ENCODE data around the gene C15orf40.
"Not testable (repeated sequence)": the region's sequence is repeated elsewhere in the genome, so short reads cannot be mapped to it uniquely, and the experiment has no call there.

C15orf40 gene

DNA sequence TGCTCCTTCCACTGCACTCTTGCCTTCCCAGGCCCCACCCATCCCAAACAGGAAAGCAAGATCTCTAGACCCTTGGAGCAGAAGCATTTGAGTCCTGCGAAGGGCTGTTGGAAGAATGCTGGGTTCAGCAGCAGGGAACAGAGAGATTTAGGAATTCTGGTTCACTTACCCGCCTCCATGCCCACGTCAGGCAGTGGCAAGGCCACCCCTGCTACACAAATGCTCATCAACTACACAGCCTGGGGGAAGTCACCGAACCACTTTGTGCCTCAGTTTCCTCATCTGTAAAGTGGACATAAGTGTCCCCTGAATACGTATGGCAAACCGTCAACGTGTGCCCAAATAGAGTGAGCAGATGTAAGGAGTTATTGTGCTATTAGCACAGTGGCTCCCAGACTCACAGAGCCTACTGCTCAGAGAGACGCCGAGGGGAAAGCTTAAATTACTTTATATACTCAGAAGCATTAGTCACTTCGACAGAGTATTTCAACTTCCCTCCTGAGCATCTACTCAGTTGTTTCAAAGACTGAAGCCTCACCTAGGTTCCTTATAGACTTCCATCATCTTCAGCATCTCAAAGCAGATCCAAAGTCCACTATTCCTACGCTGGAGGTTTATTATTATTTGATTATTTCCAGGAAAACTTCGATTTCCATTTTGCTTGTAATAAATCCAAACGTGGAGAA is 59.8 kb downstream of the C15orf40 start:
- peak; percentile 2 for DNase-seq (ENCODE audit: low spot score)

DNA sequence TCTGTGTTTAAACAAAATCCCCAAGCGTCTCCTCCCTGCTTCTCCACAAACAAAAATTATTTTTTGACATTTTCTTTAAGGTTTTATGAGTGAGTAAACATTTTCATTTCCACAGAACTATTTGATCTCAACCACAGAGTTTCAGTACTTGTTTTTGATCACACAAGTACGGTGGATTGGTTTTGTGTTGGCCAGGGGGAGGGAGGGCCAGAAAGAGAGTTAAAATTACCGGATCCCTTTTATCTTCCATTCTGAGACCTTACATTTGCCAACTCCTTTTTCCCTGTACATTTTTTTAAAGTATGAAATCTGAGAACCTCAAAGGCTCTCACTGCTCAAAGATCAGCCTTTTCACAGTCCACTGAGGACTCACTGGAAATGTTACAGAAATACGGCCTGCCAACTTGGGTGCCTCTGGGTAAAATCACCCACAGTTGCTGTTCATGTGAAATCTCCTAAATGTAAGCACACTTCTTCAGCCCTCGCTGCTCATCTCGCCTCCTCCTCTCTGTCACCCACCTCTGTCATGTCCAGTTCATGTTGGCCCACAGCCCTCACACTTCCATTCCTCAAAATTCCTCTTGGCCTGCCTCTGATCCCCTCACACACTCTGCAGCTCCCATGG is 60.6 kb downstream of the C15orf40 start:
- no peak for DNase-seq (ENCODE audit: low spot score)

DNA sequence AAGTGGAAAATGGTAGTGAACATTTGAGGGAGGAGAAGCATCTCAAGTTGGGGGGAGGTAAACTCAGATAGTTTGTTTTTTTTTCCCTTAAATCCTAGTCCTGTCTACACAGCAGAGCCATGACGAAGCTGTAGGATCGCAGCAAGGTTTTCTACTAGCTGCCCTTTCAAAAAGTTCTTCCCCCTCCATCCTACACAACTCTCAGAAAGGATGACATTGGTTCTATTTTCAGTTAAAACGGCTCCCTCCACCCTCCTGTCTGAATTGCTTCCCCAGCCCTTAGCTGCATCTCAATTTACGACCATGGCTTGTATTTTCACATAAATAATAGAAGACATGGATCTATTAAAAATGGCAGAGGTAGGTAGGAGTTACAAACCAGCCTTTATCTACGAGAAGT is 61.1 kb downstream of the C15orf40 start:
- no peak for DNase-seq (ENCODE audit: low spot score)

DNA sequence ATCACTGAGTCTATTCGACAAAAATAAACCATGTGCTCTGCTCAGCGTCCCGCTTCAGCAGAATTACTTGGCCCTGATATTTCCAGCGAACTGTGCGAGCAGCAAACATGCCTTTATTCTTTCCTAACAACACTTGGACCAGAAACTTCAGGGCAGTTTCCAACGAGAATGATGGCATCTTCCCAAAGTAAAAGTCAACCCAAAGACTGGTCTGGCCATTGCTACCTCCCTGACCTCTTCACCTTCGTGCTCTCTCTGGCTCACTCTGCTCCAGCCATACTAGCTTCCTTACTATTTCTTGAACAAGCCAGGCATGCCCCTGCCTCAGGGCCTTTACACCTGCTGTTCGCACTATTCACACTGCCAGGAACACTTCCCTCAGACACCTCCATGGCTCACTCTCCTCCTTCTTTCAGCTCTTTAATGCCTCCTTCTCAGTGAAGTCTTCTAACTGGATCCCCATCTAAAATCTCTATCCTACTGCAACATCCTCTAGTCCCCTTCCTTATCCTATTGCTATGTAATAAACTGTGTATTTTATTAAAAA is 65.2 kb downstream of the C15orf40 start:
- no peak for DNase-seq (ENCODE audit: low spot score)

DNA sequence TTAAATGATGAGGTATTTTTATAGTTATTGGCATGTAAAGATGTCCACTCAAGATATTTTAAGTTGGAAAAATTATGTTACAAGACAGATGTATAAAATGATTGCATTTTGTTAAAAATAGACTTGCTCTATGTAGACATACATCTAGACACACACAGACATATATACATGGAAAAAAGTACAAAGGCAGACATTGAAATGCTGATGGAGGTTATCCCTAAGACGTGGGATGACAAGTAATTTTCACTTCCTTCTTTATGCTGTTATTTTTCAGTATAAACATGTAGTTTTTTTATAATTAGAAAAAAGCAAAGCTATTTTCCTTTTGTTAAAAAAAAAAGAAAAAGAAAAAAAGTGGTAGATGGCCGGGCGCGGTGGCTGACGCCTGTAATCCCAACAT is 66.1 kb downstream of the C15orf40 start:
- no peak for DNase-seq (ENCODE audit: low spot score)

DNA sequence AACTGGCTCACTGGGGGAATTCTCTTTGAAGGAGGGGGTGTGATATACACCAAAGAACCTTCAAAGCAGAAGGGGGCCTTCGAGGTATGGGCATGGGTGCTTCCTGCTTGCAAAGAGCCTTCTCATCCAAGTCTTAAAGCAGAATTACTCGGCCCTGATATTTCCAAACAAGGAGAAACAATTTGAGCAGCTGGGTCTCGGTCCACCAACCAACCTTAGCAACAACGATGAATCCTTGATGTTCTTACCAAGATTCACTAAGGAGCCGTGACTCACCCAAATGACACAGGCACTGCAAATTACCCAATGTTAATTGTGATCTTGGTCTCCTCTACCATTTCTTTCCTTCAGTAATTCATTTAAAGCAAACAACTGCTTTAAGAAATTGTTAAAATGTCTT is 66.6 kb downstream of the C15orf40 start:
- no peak for DNase-seq (ENCODE audit: low spot score)

DNA sequence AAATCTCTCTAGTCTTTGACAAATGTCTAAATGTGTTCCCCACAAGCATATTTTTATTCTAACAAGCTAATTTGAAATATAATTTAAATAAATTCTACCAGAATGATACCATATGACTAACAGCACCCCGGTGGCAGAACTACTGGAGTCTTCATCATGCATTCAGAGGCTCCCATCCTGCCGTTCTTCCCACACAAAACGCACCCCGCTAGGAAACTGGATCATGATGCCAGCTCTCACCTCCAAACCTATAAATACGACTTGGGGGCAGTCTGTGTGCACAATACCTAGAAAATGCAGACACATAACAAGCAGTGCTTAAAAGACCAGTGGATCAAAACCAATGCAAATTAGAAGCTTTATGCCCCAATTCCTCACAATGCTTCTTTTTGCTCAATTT is 67.4 kb downstream of the C15orf40 start:
- DNase-seq (ENCODE audit: low spot score), result no peak

DNA sequence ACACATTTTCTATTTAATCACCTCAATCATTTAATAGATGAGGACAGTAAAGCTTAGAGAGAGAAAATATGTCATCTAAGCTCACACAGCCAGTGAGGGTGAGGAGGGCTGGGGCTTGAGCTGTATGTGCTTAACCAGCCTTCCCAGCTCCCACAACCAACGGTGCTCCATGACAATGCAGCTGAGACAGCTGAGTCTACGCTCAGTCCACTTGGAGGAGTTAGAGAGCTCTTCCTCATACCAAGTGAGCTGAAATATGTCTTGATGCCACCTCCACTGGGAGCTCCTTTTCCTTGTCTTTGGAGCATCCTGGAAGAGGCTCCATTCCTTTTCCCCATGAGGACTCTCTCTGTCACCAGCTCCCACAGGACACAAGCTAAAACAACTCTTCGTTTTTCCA is 68.3 kb downstream of the C15orf40 start:
- DNase-seq (ENCODE audit: low spot score), result no peak

DNA sequence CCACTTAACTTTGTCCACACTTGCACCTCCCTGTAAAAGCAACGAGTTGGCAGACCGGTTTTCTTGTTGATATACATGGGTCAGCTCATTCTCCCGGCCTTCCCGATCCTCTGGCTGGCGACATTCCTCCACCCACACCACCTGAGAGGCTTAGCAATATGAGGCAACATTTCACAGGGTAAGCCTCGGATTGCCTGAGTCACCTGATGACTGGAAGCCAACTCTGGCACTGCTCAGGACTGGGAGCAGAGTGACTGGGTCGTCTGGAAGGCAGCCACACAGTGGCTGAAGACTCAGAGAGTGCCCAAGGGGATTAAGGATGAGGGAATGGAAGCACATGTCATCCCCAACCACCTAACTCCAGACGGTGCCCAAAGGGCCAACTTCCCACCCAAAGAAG is 68.7 kb downstream of the C15orf40 start:
- DNase-seq (ENCODE audit: low spot score), result no peak

DNA sequence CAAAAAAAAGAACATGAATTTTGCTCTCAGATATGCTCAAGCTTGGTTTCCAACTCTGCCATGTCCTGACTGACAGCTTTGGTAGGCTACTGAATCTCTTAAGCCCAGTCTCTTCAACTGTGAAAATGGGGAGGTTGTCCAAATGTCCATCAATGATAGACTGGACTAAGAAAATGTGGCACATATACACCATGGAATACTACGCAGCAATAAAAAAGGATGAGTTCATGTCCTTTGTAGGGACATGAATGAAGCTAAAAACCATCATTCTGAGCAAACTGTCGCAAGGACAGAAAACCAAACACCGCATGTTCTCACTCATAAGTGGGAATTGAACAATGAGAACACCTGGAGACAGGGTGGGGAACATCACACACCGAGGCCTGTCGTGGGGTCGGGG is 71.8 kb downstream of the C15orf40 start:
- not testable (repeated sequence) for DNase-seq (ENCODE audit: low spot score)

Data from kidney capillary endothelial cell (primary cell).